NOMO-1 treated with DMSO at 0.1 percent for 48 hours (cell line): ENCODE data around the gene CHCHD3.

Source experiments
- DNase-seq: peaks from one replicate; lab custom pipeline; 2025; ENCODE audit not compliant: unreplicated experiment; lab: John Stamatoyannopoulos, UW

Gene CHCHD3

GRCh38 chr7:132755538-132756483 lies 326.1 kb downstream of the CHCHD3 start:
- no peak for DNase-seq

GRCh38 chr7:132752431-132752830 lies 329.5 kb downstream of the CHCHD3 start:
- no peak for DNase-seq

GRCh38 chr7:132751244-132751647 lies 330.6 kb downstream of the CHCHD3 start:
- DNase-seq: no peak

- no peak for DNase-seq
These were observed 331.2 kb downstream of the CHCHD3 start for GRCh38 chr7:132750530-132751217.

- DNase-seq: no peak
These were observed 331.8 kb downstream of the CHCHD3 start for GRCh38 chr7:132750096-132750495.

GRCh38 chr7:132745510-132745909 lies 336.4 kb downstream of the CHCHD3 start:
- DNase-seq: no peak

- no peak for DNase-seq
These were observed 337.9 kb downstream of the CHCHD3 start for GRCh38 chr7:132743974-132744373.

- no peak for DNase-seq
These were observed 339.7 kb downstream of the CHCHD3 start for GRCh38 chr7:132742189-132742612.

- no peak for DNase-seq
These were observed 341.7 kb downstream of the CHCHD3 start for GRCh38 chr7:132740176-132740575.

- no peak for DNase-seq
These were observed 342.5 kb downstream of the CHCHD3 start for GRCh38 chr7:132739271-132739955.

- no peak for DNase-seq
These were observed 343.6 kb downstream of the CHCHD3 start for GRCh38 chr7:132738254-132738653.

- DNase-seq: no peak
These were observed 346.4 kb downstream of the CHCHD3 start for GRCh38 chr7:132735476-132735875.
